HepG2 (cell line): ENCODE measurements around the gene CHRD. TPM values are rescaled to one million over a fixed set of nuclear protein-coding genes. Genes with fewer than 3 reads are reported as not detected.

Source experiments
- ESRRA ChIP-seq: sonication (generic); formaldehyde crosslinking; IDR thresholded peaks from 2 replicates; pipeline ENCODE4 v1.5.1; 2020; ENCODE audit warnings: mild to moderate bottlenecking, low read depth, missing genetic modification reagents
- FOXK1 ChIP-seq: sonication (generic); formaldehyde crosslinking; IDR thresholded peaks from 2 replicates; pipeline ENCODE4 v1.4.0; 2020; ENCODE audit warnings: low read depth, missing genetic modification reagents, borderline replicate concordance
- FOXP1 ChIP-seq, 2 experiments: fragments of 450-650 bp in 1 of 2; IDR thresholded peaks; 2 replicates each; pipeline ENCODE4 v1.6.1; 2017 to 2018; ENCODE audit warnings: antibody characterized with exemption in 1 of 2
- HMGA1 ChIP-seq: sonication (generic); formaldehyde crosslinking; conservative IDR thresholded peaks from 2 replicates; pipeline ENCODE4 v1.4.0; 2020; ENCODE audit warnings: missing genetic modification reagents
- MLX ChIP-seq: IDR thresholded peaks from 2 replicates; pipeline ENCODE4 v1.6.1; 2016
- PCBP2 ChIP-seq: fragments of 200-400 bp; formaldehyde crosslinking; optimal IDR thresholded peaks from 2 replicates; pipeline ENCODE3; 2018; ENCODE audit warnings: low read length, low read depth; ENCODE audit not compliant: poor library complexity, severe bottlenecking
- RBM39 ChIP-seq: fragments of 200-400 bp; formaldehyde crosslinking; IDR thresholded peaks from one replicate; pipeline ENCODE4 v1.6.1; 2018; ENCODE audit warnings: antibody characterized with exemption, mild to moderate bottlenecking, low read depth, low read length; ENCODE audit not compliant: poor library complexity, severe bottlenecking
- SAP130 ChIP-seq: IDR thresholded peaks from 2 replicates; pipeline ENCODE4 v1.6.1; 2016; ENCODE audit warnings: low read depth
- SRSF9 ChIP-seq: fragments of 200-400 bp; formaldehyde crosslinking; IDR thresholded peaks from 2 replicates; pipeline ENCODE4 v1.6.1; 2018; ENCODE audit warnings: borderline replicate concordance, mild to moderate bottlenecking, low read depth, low read length; ENCODE audit not compliant: insufficient read depth, poor library complexity, severe bottlenecking
- STAG1 ChIP-seq: sonication (generic); formaldehyde crosslinking; IDR thresholded peaks from 2 replicates; pipeline ENCODE4 v1.4.0; 2020; ENCODE audit warnings: missing genetic modification reagents
- TEAD3 ChIP-seq: optimal IDR thresholded peaks from 2 replicates; pipeline ENCODE3; 2016; ENCODE audit warnings: borderline replicate concordance
- ZNF292 ChIP-seq: sonication (generic); formaldehyde crosslinking; IDR thresholded peaks from 2 replicates; pipeline ENCODE4 v1.8.1; 2022; ENCODE audit warnings: mild to moderate bottlenecking, low read depth, missing genetic modification reagents, borderline replicate concordance
- ZNF383 ChIP-seq: sonication (generic); formaldehyde crosslinking; IDR thresholded peaks from 2 replicates; pipeline ENCODE4 v1.4.0; 2020; ENCODE audit warnings: missing genetic modification reagents, mild to moderate bottlenecking, borderline replicate concordance
- ZNF431 ChIP-seq: sonication (generic); formaldehyde crosslinking; IDR thresholded peaks from 2 replicates; pipeline ENCODE4 v1.9.0; 2022; ENCODE audit warnings: missing genetic modification reagents, low read depth, mild to moderate bottlenecking, borderline replicate concordance
- ZNF563 ChIP-seq: sonication (generic); formaldehyde crosslinking; IDR thresholded peaks from 2 replicates; pipeline ENCODE4 v1.8.0; 2022; ENCODE audit warnings: mild to moderate bottlenecking, moderate library complexity, missing genetic modification reagents
- ZNF691 ChIP-seq: sonication (generic); formaldehyde crosslinking; IDR thresholded peaks from 2 replicates; pipeline ENCODE4 v1.4.0; 2020; ENCODE audit warnings: missing genetic modification reagents, low read depth, mild to moderate bottlenecking, borderline replicate concordance
- ZNF776 ChIP-seq: sonication (generic); formaldehyde crosslinking; IDR thresholded peaks from 2 replicates; pipeline ENCODE4 v1.4.0; 2020; ENCODE audit warnings: mild to moderate bottlenecking, missing genetic modification reagents
- ZSCAN29 ChIP-seq: sonication (generic); formaldehyde crosslinking; conservative IDR thresholded peaks from 2 replicates; pipeline ENCODE4 v1.4.0; 2020; ENCODE audit warnings: mild to moderate bottlenecking, missing genetic modification reagents
- polyA plus RNA-seq, 8 experiments: library from polyadenylated mRNA; depleted of rRNA in 3 of 8; stranded (reverse) in 7 of 8; unstranded in 1 of 8; fragments of >200 nt; fragmentation: Illumina TruSeq in 4 of 8; extraction: Trizol in 4 of 8; gene quantifications; 2 replicates each; pipeline versions ENCODE4 v1.2.1 to v1.2.3, GENCODE V29; 2011 to 2016; ENCODE audit warnings: low read depth in 4 of 8, missing spikeins in 1 of 8, mixed read lengths in 1 of 8; ENCODE audit not compliant: insufficient read depth in 1 of 8
- total RNA-seq, 5 experiments: library from RNA; depleted of rRNA; stranded (reverse); fragments of >200 nt; fragmentation: Illumina TruSeq; extraction: Trizol; gene quantifications; 2 replicates each; pipeline ENCODE4 v1.2.3, GENCODE V29; 2016; ENCODE audit warnings: low read depth in 1 of 5
- TF ChIP-seq, protein P1 (sequence below): IDR thresholded peaks from 2 replicates; pipeline ENCODE4 v1.6.1; 2018; ENCODE audit warnings: missing genetic modification reagents, mild to moderate bottlenecking, missing compliant biosample characterization
- TF ChIP-seq, protein P2 (sequence below): sonication (generic); formaldehyde crosslinking; IDR thresholded peaks from 2 replicates; pipeline ENCODE4 v1.5.0; 2020; ENCODE audit warnings: mild to moderate bottlenecking, missing genetic modification reagents, borderline replicate concordance
- TF ChIP-seq, protein P3 (sequence below): IDR thresholded peaks from 2 replicates; pipeline ENCODE4 v1.6.1; 2016; ENCODE audit warnings: missing genetic modification reagents, missing compliant biosample characterization

CHRD gene
- total and polyA plus RNA-seq, 2 of the 13 experiments (the other 11 are each of a cell fraction or from before 2014, with no cell fraction given), result 22.2 to 35.2 TPM

DNA sequence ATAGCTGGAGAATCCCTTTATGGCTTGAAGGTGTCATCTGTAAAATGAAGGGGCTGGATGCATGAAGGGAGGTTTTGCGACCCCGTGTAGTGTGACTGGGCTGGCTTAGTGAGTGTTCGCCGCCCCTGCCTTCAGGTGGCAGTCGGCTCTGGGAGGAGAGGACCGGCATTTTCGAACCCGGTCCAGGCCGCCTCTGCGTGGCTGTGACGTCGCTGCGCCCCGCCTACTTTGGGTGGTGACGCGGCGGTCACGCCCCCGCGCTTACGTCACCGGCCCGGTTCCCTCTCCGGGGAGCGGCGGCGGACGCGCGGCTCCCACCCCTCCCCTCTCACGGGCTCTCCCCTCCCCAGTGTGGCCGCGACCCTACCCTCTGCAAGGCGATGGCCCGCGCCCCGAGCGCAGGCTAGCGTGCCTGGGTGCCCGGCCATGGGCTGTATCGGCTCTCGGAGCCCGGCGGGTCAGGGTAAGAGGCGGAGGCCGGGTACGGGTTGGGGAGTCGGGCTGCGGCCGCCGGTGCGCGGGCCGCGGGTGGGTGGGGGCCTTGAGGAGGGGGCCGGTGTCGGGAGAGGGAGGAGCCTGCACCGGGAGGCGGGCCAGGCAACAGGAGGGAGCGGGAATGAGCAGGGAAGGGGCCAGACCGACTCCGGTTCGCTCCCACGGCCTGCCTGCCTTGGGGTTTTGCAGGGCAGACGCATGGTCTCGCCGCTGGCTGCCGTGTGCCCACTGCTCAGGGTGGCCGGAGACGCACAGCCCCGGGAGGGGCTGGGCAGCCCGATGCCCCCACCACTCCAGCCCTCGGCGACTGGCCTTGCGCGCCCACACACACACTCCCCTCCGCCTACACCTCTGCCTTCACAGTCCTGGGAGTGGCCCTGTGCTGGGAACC, 44.0 kb upstream of the CHRD start (continued):
- TF ChIP-seq TEAD3 (CRISPR knock-in tag), result no peak
- TF ChIP-seq, protein P1, sequence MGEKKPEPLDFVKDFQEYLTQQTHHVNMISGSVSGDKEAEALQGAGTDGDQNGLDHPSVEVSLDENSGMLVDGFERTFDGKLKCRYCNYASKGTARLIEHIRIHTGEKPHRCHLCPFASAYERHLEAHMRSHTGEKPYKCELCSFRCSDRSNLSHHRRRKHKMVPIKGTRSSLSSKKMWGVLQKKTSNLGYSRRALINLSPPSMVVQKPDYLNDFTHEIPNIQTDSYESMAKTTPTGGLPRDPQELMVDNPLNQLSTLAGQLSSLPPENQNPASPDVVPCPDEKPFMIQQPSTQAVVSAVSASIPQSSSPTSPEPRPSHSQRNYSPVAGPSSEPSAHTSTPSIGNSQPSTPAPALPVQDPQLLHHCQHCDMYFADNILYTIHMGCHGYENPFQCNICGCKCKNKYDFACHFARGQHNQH (CRISPR knock-in tag), result peak; percentile 48; the same call in 1 of the 2 replicates
- TF ChIP-seq, protein P2, sequence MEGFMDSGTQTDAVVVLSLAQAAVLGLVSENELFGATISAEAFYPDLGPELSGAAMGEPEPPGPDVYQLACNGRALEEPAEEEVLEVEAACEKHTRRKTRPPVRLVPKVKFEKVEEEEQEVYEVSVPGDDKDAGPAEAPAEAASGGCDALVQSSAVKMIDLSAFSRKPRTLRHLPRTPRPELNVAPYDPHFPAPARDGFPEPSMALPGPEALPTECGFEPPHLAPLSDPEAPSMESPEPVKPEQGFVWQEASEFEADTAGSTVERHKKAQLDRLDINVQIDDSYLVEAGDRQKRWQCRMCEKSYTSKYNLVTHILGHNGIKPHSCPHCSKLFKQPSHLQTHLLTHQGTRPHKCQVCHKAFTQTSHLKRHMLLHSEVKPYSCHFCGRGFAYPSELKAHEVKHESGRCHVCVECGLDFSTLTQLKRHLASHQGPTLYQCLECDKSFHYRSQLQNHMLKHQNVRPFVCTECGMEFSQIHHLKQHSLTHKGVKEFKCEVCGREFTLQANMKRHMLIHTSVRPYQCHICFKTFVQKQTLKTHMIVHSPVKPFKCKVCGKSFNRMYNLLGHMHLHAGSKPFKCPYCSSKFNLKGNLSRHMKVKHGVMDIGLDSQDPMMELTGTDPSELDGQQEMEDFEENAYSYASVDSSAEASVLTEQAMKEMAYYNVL (CRISPR knock-in tag), result peak; percentile 60; the same call in 1 of the 2 replicates
- no peak for TF ChIP-seq ZNF691 (CRISPR knock-in tag)
- TF ChIP-seq SRSF9, result no peak
- TF ChIP-seq ZNF292 (CRISPR knock-in tag), result no peak
- TF ChIP-seq PCBP2, result no peak
- no peak for TF ChIP-seq RBM39
- TF ChIP-seq ZSCAN29 (CRISPR knock-in tag), result 0 out of 2 replicates have a peak, but pooled peaks have one; percentile 41
- TF ChIP-seq ZNF776 (CRISPR knock-in tag), result peak; percentile 44; the same call in 1 of the 2 replicates
- TF ChIP-seq, protein P3, sequence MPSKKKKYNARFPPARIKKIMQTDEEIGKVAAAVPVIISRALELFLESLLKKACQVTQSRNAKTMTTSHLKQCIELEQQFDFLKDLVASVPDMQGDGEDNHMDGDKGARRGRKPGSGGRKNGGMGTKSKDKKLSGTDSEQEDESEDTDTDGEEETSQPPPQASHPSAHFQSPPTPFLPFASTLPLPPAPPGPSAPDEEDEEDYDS (CRISPR knock-in tag), result peak; percentile 59
- peak; percentile 74 for TF ChIP-seq SAP130
- TF ChIP-seq ZNF563 (CRISPR knock-in tag), result no peak
- peak; percentile 14; the same call in 1 of the 2 replicates for TF ChIP-seq FOXK1
- TF ChIP-seq HMGA1 (CRISPR knock-in tag), result no peak
- no peak for TF ChIP-seq FOXP1 (IDR thresholded peaks at IDR 0.05)
- no peak for TF ChIP-seq FOXP1 (CRISPR knock-in tag; IDR thresholded peaks at IDR 0.05)
- TF ChIP-seq ZNF431 (CRISPR knock-in tag), result no peak
- TF ChIP-seq ZNF383, result no peak
- 0 out of 2 replicates have a peak, but pooled peaks have one; percentile 23 for TF ChIP-seq MLX (CRISPR knock-in tag)
- no peak for TF ChIP-seq STAG1 (CRISPR knock-in tag)
- TF ChIP-seq ESRRA (CRISPR knock-in tag), result 0 out of 2 replicates have a peak, but pooled peaks have one; percentile 24
